Activated naive CD4-positive, alpha-beta T cell treated with anti-CD3 and anti-CD28 coated beads for 36 hours (primary cell): ENCODE results near the gene OCEL1. TPM values are rescaled to one million over a fixed set of nuclear protein-coding genes. Genes with fewer than 3 reads are reported as not detected.

Source experiments
- CTCF ChIA-PET: fragments of 350-600 bp; sonication (Branson Sonifier 250); formaldehyde crosslinking; loops from one replicate; lab custom pipeline; 2021; ENCODE audit warnings: antibody characterized with exemption; lab: Charles Lee
- DNase-seq: peaks from one replicate; pipeline ENCODE4 v3.0.0-alpha.2; 2020
- H3K27ac Mint-ChIP-seq: one replicate; pipeline ENCODE4 v1.8.0; 2021; ENCODE audit warnings: mild to moderate bottlenecking, mixed read lengths
- H3K27me3 Mint-ChIP-seq: one replicate; pipeline ENCODE4 v1.8.0; 2021; ENCODE audit warnings: low read depth, mixed read lengths
- H3K36me3 Mint-ChIP-seq: one replicate; pipeline ENCODE4 v1.8.0; 2021; ENCODE audit warnings: low read depth, mixed read lengths
- H3K4me1 Mint-ChIP-seq: one replicate; pipeline ENCODE4 v1.8.0; 2021; ENCODE audit warnings: low read depth, mixed read lengths
- H3K4me3 Mint-ChIP-seq: one replicate; pipeline ENCODE4 v1.8.0; 2021; ENCODE audit warnings: mild to moderate bottlenecking, moderate library complexity, mixed read lengths
- H3K9me3 Mint-ChIP-seq: one replicate; pipeline ENCODE4 v1.8.0; 2021; ENCODE audit warnings: mixed read lengths
- intact Hi-C: fragments of 100-400 bp; cut with micrococcal nuclease; formaldehyde crosslinking; loops from one replicate; pipeline ENCODE4 v1.15.1; 2023
- total RNA-seq, 2 experiments: library from RNA; stranded (reverse); gene quantifications; one replicate each; pipeline ENCODE4 v1.2.3, GENCODE V29; 2021

Gene OCEL1
- total RNA-seq, 2 experiments from 2014 or later: 8.7 to 9.3 TPM

- DNase-seq: peak; percentile 79
- Mint-ChIP-seq H3K4me3 (peak overlapping the region; percentile 83), H3K9me3 (no peaks in the 10 kb centered on the region), H3K27ac (peak overlapping the region; percentile 68), H3K27me3 (no peaks in the 10 kb centered on the region), H3K4me1 (peaks cover 19% of the 10 kb centered on the region), H3K36me3 (peaks cover 7% of the 10 kb centered on the region)
- intact Hi-C loops: loop anchor here (1.0 to 5.0 kb wide), 5 partner anchors 9 to 161 kb away; partner anchors contain the start of genes HAUS8, MYO9B and OCEL1
- CTCF ChIA-PET: interaction anchor here (0.6 to 2.0 kb wide), 6 partner anchors 9 to 155 kb away, joined by 3 to 7 read pairs (median 3); partner anchors contain the start of gene USE1
Observed at GRCh38 chr19:17235300-17235970, 9.4 kb downstream of the OCEL1 start.

GRCh38 chr19:17235971-17236777 lies 10.1 kb downstream of the OCEL1 start:
- DNase-seq: peak; percentile 42
- intact Hi-C loops: loop anchor here (1.0 to 5.0 kb wide), 6 partner anchors 10 to 161 kb away; partner anchors contain the start of genes HAUS8, MYO9B and OCEL1
- no peaks in the 10 kb centered on the region for H3K9me3 Mint-ChIP-seq
- H3K36me3 Mint-ChIP-seq: peaks cover 7% of the 10 kb centered on the region
- peak overlapping the region; percentile 83 for H3K4me3 Mint-ChIP-seq
- H3K27ac Mint-ChIP-seq: peak overlapping the region; percentile 63
- H3K27me3 Mint-ChIP-seq: no peaks in the 10 kb centered on the region
- CTCF ChIA-PET: interaction anchor here (0.6 to 2.0 kb wide), 4 partner anchors 9 to 154 kb away, joined by 3 to 7 read pairs (median 4); partner anchors contain the start of gene USE1
- H3K4me1 Mint-ChIP-seq: peaks cover 19% of the 10 kb centered on the region

GRCh38 chr19:17236811-17237543 lies 11.0 kb downstream of the OCEL1 start:
- Mint-ChIP-seq H3K4me3 (peak overlapping the region; percentile 32), H3K27me3 (no peaks in the 10 kb centered on the region), H3K27ac (no peak overlapping the region), H3K4me1 (peaks cover 19% of the 10 kb centered on the region), H3K36me3 (peaks cover 4% of the 10 kb centered on the region), H3K9me3 (no peaks in the 10 kb centered on the region)
- intact Hi-C loops: loop anchor here (1.0 to 5.0 kb wide), 3 partner anchors 45 to 110 kb away; no protein-coding TSS in a partner anchor
- DNase-seq: no peak
- CTCF ChIA-PET: interaction anchor here (1.5 kb wide), 1 partner anchor 10 kb away, joined by 5 read pairs; no protein-coding TSS in a partner anchor

GRCh38 chr19:17237747-17238706 lies 12.0 kb downstream of the OCEL1 start:
- peaks cover 14% of the 10 kb centered on the region for H3K4me1 Mint-ChIP-seq
- CTCF ChIA-PET: no interaction called here
- no peak overlapping the region for H3K4me3 Mint-ChIP-seq
- H3K27ac Mint-ChIP-seq: no peak overlapping the region
- H3K27me3 Mint-ChIP-seq: no peaks in the 10 kb centered on the region
- no peak for DNase-seq
- H3K9me3 Mint-ChIP-seq: no peaks in the 10 kb centered on the region
- intact Hi-C loops: loop anchor here (5.0 kb wide), 2 partner anchors 56 to 111 kb away; no protein-coding TSS in a partner anchor
- H3K36me3 Mint-ChIP-seq: peaks cover 3% of the 10 kb centered on the region

- H3K4me3 Mint-ChIP-seq: no peak overlapping the region
- CTCF ChIA-PET: interaction anchor here (0.7 kb wide), 1 partner anchor 36 kb away, joined by 5 read pairs; no protein-coding TSS in a partner anchor
- no peaks in the 10 kb centered on the region for H3K4me1 Mint-ChIP-seq
- intact Hi-C loops: no loop called here
- no peak overlapping the region for H3K27ac Mint-ChIP-seq
- H3K27me3 Mint-ChIP-seq: no peaks in the 10 kb centered on the region
- DNase-seq: no peak
- H3K9me3 Mint-ChIP-seq: no peaks in the 10 kb centered on the region
- H3K36me3 Mint-ChIP-seq: no peaks in the 10 kb centered on the region
Observed at GRCh38 chr19:17240062-17240752, 14.2 kb downstream of the OCEL1 start.

GRCh38 chr19:17240826-17241399 lies 14.9 kb downstream of the OCEL1 start:
- no peaks in the 10 kb centered on the region for H3K4me1 Mint-ChIP-seq
- H3K4me3 Mint-ChIP-seq: no peak overlapping the region

GRCh38 chr19:17242431-17243208 lies 16.6 kb downstream of the OCEL1 start:
- Mint-ChIP-seq H3K9me3 (no peaks in the 10 kb centered on the region), H3K27ac (no peak overlapping the region), H3K27me3 (no peaks in the 10 kb centered on the region), H3K4me1 (peaks cover 4% of the 10 kb centered on the region), H3K36me3 (no peaks in the 10 kb centered on the region), H3K4me3 (no peak overlapping the region)
- DNase-seq: no peak
- intact Hi-C loops: no loop called here
- CTCF ChIA-PET: interaction anchor here (0.7 to 1.4 kb wide), 4 partner anchors 8 to 144 kb away, joined by 3 to 6 read pairs (median 3); no protein-coding TSS in a partner anchor

More at GRCh38 chr19:17240826-17241399, 14.9 kb downstream of the OCEL1 start:
- Mint-ChIP-seq H3K27ac (no peak overlapping the region), H3K36me3 (no peaks in the 10 kb centered on the region), H3K27me3 (no peaks in the 10 kb centered on the region), H3K9me3 (no peaks in the 10 kb centered on the region)
- intact Hi-C loops: no loop called here
- CTCF ChIA-PET: no interaction called here
- no peak for DNase-seq

GRCh38 chr19:17243211-17243829 lies 17.3 kb downstream of the OCEL1 start:
- H3K4me3 Mint-ChIP-seq: no peak overlapping the region
- no peak for DNase-seq
- H3K4me1 Mint-ChIP-seq: peaks cover 4% of the 10 kb centered on the region
- no peak overlapping the region for H3K27ac Mint-ChIP-seq
- H3K9me3 Mint-ChIP-seq: no peaks in the 10 kb centered on the region
- intact Hi-C loops: no loop called here
- CTCF ChIA-PET: interaction anchor here (1.0 to 1.4 kb wide), 3 partner anchors 9 to 143 kb away, joined by 3 to 6 read pairs (median 3); no protein-coding TSS in a partner anchor
- no peaks in the 10 kb centered on the region for H3K27me3 Mint-ChIP-seq
- no peaks in the 10 kb centered on the region for H3K36me3 Mint-ChIP-seq

- intact Hi-C loops: no loop called here
- Mint-ChIP-seq H3K27ac (no peak overlapping the region), H3K4me1 (peaks cover 4% of the 10 kb centered on the region), H3K9me3 (no peaks in the 10 kb centered on the region), H3K4me3 (peak overlapping the region; percentile 46), H3K36me3 (no peaks in the 10 kb centered on the region), H3K27me3 (no peaks in the 10 kb centered on the region)
- DNase-seq: no peak
- CTCF ChIA-PET: interaction anchor here (1.2 to 1.4 kb wide), 2 partner anchors 10 to 15 kb away, joined by 3 read pairs; no protein-coding TSS in a partner anchor
Observed at GRCh38 chr19:17243830-17244617, 18.0 kb downstream of the OCEL1 start.
